Measurements from ENCODE around the gene UNC119.
"Not testable (repeated sequence)": the region's sequence is repeated elsewhere in the genome, so short reads cannot be mapped to it uniquely, and the experiment has no call there.

UNC119 gene

DNA sequence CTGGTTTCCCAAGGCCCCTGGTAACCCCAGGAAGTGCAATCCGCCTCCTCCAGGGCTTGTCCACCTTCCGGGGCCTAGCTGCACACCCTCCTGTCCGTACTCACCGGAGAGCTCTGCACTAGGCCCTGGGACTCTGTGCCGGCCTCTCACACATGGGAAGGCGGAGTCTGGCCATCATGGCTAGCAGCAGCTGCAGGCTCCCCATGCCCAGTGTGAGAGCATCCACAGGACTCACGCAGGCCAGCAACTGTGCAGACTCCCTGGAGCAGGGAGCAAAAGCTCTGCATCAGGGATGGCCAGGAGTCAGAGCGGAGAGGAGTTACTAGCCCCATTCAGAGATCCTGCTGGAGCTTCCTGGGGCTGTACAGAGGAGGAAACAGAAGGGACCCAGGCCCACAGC, 26.0 kb downstream of the UNC119 start:
- H3K27ac ChIP-seq (ENCODE audit: low read length) = no peak overlapping the region
- no peak overlapping the region for H3K9ac ChIP-seq (ENCODE audit: low read depth, low read length)
- H3K4me1 ChIP-seq (ENCODE audit: insufficient read depth, low read length) = no peaks in the 10 kb centered on the region
- H3K27me3 ChIP-seq (ENCODE audit: insufficient read depth, low read length) = 0 out of 2 replicates have a peak, but pooled peaks cover 4% of the 10 kb centered on the region
- no peaks in the 10 kb centered on the region for H3K9me3 ChIP-seq (ENCODE audit: insufficient read depth, low read depth, low read length)
- no peak overlapping the region for H3K4me3 ChIP-seq (ENCODE audit: low read length)
- no peaks in the 10 kb centered on the region for H3K36me3 ChIP-seq (ENCODE audit: insufficient read depth, low read depth, low read length)

DNA sequence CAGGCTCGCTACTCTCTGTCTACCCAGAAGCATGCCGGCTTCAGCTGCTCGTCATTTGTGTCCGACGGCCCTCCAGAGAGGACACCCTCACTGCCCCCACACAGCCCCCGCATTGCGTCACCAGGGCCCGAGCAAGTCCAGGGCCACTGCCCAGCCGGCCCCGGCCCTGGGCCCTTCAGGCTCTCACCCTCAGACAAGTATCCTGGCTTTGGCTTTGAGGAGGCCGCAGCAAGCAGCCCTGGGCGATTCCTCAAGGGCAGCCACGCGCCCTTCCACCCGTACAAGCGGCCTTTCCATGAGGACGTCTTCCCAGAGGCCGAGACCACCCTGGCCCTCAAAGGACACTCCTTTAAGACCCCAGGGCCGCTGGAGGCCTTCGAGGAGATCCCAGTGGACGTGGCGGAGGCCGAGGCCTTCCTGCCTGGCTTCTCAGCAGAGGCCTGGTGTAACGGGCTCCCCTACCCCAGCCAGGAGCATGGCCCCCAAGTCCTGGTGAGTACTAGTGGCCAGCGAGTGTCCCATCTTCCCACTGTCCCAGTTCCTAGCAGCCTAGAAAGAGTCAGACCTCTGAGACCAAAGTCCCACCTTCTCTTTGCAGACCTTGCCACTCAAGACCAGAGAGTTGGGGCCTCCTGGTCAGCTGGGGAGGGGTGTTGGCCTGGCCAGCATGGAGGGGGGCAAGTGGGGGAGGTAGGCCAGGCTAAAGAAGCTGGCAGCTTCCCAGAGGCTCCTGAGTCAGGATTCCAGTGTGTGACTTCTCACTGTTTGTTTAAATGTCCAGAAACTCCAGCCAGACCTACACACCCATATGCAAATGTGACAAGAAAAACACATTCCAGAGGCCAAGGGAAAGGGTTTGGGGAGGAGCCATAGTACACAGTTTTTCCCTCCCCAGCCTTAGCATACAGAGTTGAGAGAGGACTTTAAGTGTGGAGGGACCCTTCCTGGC, 27.7 kb downstream of the UNC119 start:
- H3K9me3 ChIP-seq (ENCODE audit: insufficient read depth, low read depth, low read length) = no peaks in the 10 kb centered on the region
- no peak overlapping the region for H3K9ac ChIP-seq (ENCODE audit: low read depth, low read length)
- H3K36me3 ChIP-seq (ENCODE audit: insufficient read depth, low read depth, low read length) = no peaks in the 10 kb centered on the region
- H3K4me3 ChIP-seq (ENCODE audit: low read length) = no peak overlapping the region
- H3K4me1 ChIP-seq (ENCODE audit: insufficient read depth, low read length) = no peaks in the 10 kb centered on the region
- 0 out of 2 replicates have a peak, but pooled peaks cover 4% of the 10 kb centered on the region for H3K27me3 ChIP-seq (ENCODE audit: insufficient read depth, low read length)
- no peak overlapping the region for H3K27ac ChIP-seq (ENCODE audit: low read length)

DNA sequence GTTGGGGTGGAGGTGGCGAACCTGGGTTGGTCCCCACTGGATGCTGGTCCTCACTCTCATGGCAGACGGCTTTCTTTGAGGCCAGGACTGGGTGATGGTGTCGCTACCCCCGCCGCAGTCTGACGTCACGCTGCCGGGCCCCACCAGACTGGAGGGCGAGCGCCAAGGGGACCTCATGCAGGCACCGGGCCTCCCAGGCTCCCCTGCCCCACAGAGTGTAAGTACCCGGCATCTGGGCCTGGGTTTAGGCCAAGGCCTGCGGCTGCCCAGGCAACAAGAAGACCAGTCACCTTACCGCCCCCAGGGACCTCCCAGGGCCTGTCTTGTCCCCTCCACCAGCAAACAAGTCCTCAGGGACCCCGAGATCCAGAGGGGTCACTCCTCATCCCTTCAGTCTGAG, 28.5 kb downstream of the UNC119 start:
- Histone ChIP-seq H3K4me1 (ENCODE audit: insufficient read depth, low read length) (no peaks in the 10 kb centered on the region), H3K9me3 (ENCODE audit: insufficient read depth, low read depth, low read length) (no peaks in the 10 kb centered on the region)

GRCh38 chr17:28523186-28523585, 29.2 kb downstream of the UNC119 start:
- Histone ChIP-seq H3K36me3 (ENCODE audit: insufficient read depth, low read depth, low read length) (no peaks in the 10 kb centered on the region), H3K9ac (ENCODE audit: low read depth, low read length) (no peak overlapping the region), H3K4me3 (ENCODE audit: low read length) (no peak overlapping the region), H3K4me1 (ENCODE audit: insufficient read depth, low read length) (no peaks in the 10 kb centered on the region), H3K27ac (ENCODE audit: low read length) (no peak overlapping the region), H3K9me3 (ENCODE audit: insufficient read depth, low read depth, low read length) (no peaks in the 10 kb centered on the region), H3K27me3 (ENCODE audit: insufficient read depth, low read length) (0 out of 2 replicates have a peak, but pooled peaks cover 4% of the 10 kb centered on the region)

More for the DNA sequence above, 28.5 kb downstream of the UNC119 start:
- H3K27me3 ChIP-seq (ENCODE audit: insufficient read depth, low read length) = 0 out of 2 replicates have a peak, but pooled peaks cover 4% of the 10 kb centered on the region
- H3K9ac ChIP-seq (ENCODE audit: low read depth, low read length) = no peak overlapping the region
- no peak overlapping the region for H3K27ac ChIP-seq (ENCODE audit: low read length)
- no peak overlapping the region for H3K4me3 ChIP-seq (ENCODE audit: low read length)
- H3K36me3 ChIP-seq (ENCODE audit: insufficient read depth, low read depth, low read length) = no peaks in the 10 kb centered on the region

GRCh38 chr17:28522281-28522680, 30.1 kb downstream of the UNC119 start:
- not testable (repeated sequence) for H3K4me1 ChIP-seq (ENCODE audit: insufficient read depth, low read length)

GRCh38 chr17:28521311-28522085, 30.9 kb downstream of the UNC119 start:
- H3K9ac ChIP-seq (ENCODE audit: low read depth, low read length) = no peak overlapping the region
- H3K36me3 ChIP-seq (ENCODE audit: insufficient read depth, low read depth, low read length) = no peaks in the 10 kb centered on the region
- no peaks in the 10 kb centered on the region for H3K4me1 ChIP-seq (ENCODE audit: insufficient read depth, low read length)

More at GRCh38 chr17:28522281-28522680, 30.1 kb downstream of the UNC119 start:
- not testable (repeated sequence) for H3K9ac ChIP-seq (ENCODE audit: low read depth, low read length); H3K36me3 ChIP-seq (ENCODE audit: insufficient read depth, low read depth, low read length); H3K27me3 ChIP-seq (ENCODE audit: insufficient read depth, low read length); H3K27ac ChIP-seq (ENCODE audit: low read length); H3K9me3 ChIP-seq (ENCODE audit: insufficient read depth, low read depth, low read length); H3K4me3 ChIP-seq (ENCODE audit: low read length)

DNA sequence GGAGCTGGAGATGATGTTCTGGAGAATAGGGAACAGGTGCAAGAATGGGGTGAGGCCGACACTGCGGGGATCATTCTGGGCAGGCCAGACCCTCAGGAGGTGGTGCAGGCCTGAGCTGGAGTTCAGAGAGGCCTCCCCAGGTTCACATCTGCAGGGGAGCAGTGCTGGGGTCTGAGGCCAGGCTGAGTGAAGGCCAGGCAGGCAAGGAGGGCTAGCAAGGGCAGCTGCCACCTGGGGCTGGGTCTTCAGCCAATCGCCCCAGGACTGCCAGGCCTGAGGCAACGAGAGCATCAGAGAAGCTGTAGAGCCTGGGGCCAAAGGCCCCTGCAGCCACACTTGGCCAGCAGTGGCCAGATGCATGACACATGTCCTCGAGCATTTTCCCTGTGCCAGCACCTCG, 31.7 kb downstream of the UNC119 start:
- Histone ChIP-seq H3K27ac (ENCODE audit: low read length) (no peak overlapping the region), H3K27me3 (ENCODE audit: insufficient read depth, low read length) (0 out of 2 replicates have a peak, but pooled peaks cover 4% of the 10 kb centered on the region), H3K36me3 (ENCODE audit: insufficient read depth, low read depth, low read length) (no peaks in the 10 kb centered on the region)

More at GRCh38 chr17:28521311-28522085, 30.9 kb downstream of the UNC119 start:
- Histone ChIP-seq H3K4me3 (ENCODE audit: low read length) (no peak overlapping the region), H3K27ac (ENCODE audit: low read length) (no peak overlapping the region), H3K9me3 (ENCODE audit: insufficient read depth, low read depth, low read length) (no peaks in the 10 kb centered on the region), H3K27me3 (ENCODE audit: insufficient read depth, low read length) (0 out of 2 replicates have a peak, but pooled peaks cover 4% of the 10 kb centered on the region)

DNA sequence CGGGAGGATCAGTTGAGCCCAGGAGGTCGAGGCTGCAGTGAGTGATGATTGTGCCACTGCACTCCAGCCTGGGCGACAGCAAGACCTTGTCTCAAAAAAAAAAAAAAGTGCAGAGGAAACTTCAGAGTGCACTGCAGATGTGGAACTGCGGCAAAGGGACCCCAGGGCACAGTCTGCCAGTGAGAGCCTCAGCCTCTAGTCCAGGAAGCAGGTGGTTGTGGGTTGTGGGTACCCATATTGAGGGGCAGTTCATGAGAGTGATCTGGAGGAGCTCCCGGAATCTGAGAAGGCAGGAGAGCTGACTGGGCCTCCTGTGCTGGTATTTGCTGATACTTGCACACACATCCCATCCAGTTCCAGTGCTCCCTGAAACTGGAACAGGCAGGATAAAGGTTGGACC, 33.2 kb downstream of the UNC119 start:
- H3K9me3 ChIP-seq (ENCODE audit: insufficient read depth, low read depth, low read length) = no peaks in the 10 kb centered on the region
- no peak overlapping the region for H3K27ac ChIP-seq (ENCODE audit: low read length)
- H3K4me3 ChIP-seq (ENCODE audit: low read length) = no peak overlapping the region
- no peaks in the 10 kb centered on the region for H3K4me1 ChIP-seq (ENCODE audit: insufficient read depth, low read length)
- no peak overlapping the region for H3K9ac ChIP-seq (ENCODE audit: low read depth, low read length)
- no peaks in the 10 kb centered on the region for H3K36me3 ChIP-seq (ENCODE audit: insufficient read depth, low read depth, low read length)
- H3K27me3 ChIP-seq (ENCODE audit: insufficient read depth, low read length) = 0 out of 2 replicates have a peak, but pooled peaks cover 4% of the 10 kb centered on the region

More for the DNA sequence above, 31.7 kb downstream of the UNC119 start:
- no peak overlapping the region for H3K4me3 ChIP-seq (ENCODE audit: low read length)
- H3K4me1 ChIP-seq (ENCODE audit: insufficient read depth, low read length) = no peaks in the 10 kb centered on the region
- no peak overlapping the region for H3K9ac ChIP-seq (ENCODE audit: low read depth, low read length)
- no peaks in the 10 kb centered on the region for H3K9me3 ChIP-seq (ENCODE audit: insufficient read depth, low read depth, low read length)

GRCh38 chr17:28518578-28518977, 33.8 kb downstream of the UNC119 start:
- Histone ChIP-seq H3K9ac (ENCODE audit: low read depth, low read length) (no peak overlapping the region), H3K4me1 (ENCODE audit: insufficient read depth, low read length) (no peaks in the 10 kb centered on the region)

GRCh38 chr17:28518132-28518531, 34.3 kb downstream of the UNC119 start:
- Histone ChIP-seq H3K9me3 (ENCODE audit: insufficient read depth, low read depth, low read length) (no peaks in the 10 kb centered on the region), H3K36me3 (ENCODE audit: insufficient read depth, low read depth, low read length) (no peaks in the 10 kb centered on the region)

More at GRCh38 chr17:28518578-28518977, 33.8 kb downstream of the UNC119 start:
- H3K27ac ChIP-seq (ENCODE audit: low read length) = no peak overlapping the region
- H3K27me3 ChIP-seq (ENCODE audit: insufficient read depth, low read length) = 0 out of 2 replicates have a peak, but pooled peaks cover 4% of the 10 kb centered on the region
- H3K36me3 ChIP-seq (ENCODE audit: insufficient read depth, low read depth, low read length) = no peaks in the 10 kb centered on the region
- no peak overlapping the region for H3K4me3 ChIP-seq (ENCODE audit: low read length)
- H3K9me3 ChIP-seq (ENCODE audit: insufficient read depth, low read depth, low read length) = no peaks in the 10 kb centered on the region

GRCh38 chr17:28515518-28515917, 36.9 kb downstream of the UNC119 start:
- Histone ChIP-seq H3K9me3 (ENCODE audit: insufficient read depth, low read depth, low read length) (no peaks in the 10 kb centered on the region), H3K27me3 (ENCODE audit: insufficient read depth, low read length) (no peaks in the 10 kb centered on the region), H3K9ac (ENCODE audit: low read depth, low read length) (no peak overlapping the region), H3K27ac (ENCODE audit: low read length) (no peak overlapping the region), H3K4me3 (ENCODE audit: low read length) (no peak overlapping the region), H3K36me3 (ENCODE audit: insufficient read depth, low read depth, low read length) (no peaks in the 10 kb centered on the region), H3K4me1 (ENCODE audit: insufficient read depth, low read length) (no peaks in the 10 kb centered on the region)

More at GRCh38 chr17:28518132-28518531, 34.3 kb downstream of the UNC119 start:
- 0 out of 2 replicates have a peak, but pooled peaks cover 4% of the 10 kb centered on the region for H3K27me3 ChIP-seq (ENCODE audit: insufficient read depth, low read length)
- no peak overlapping the region for H3K4me3 ChIP-seq (ENCODE audit: low read length)
- no peaks in the 10 kb centered on the region for H3K4me1 ChIP-seq (ENCODE audit: insufficient read depth, low read length)
- H3K9ac ChIP-seq (ENCODE audit: low read depth, low read length) = no peak overlapping the region
- H3K27ac ChIP-seq (ENCODE audit: low read length) = no peak overlapping the region

Data from iPS-20b (cell line).